ENCODE data around the gene UBE2C. TPM values are rescaled to one million over a fixed set of nuclear protein-coding genes. Genes with fewer than 3 reads are reported as not detected.

Gene UBE2C
- total RNA-seq, 1 experiment from 2014 or later = 423 TPM

- Histone ChIP-seq H3K4me1 (peaks cover 42% of the 10 kb centered on the region), H3K36me3 (ENCODE audit: control insufficient read depth, insufficient read depth, low read length) (peaks cover 14% of the 10 kb centered on the region), H3K9me3 (no peaks in the 10 kb centered on the region), H3K27me3 (replicated peaks; ENCODE audit: control insufficient read depth, insufficient read depth, low read length) (no peaks in the 10 kb centered on the region), H3K4me3 (ENCODE audit: low read depth, low read length) (no peak overlapping the region)
- Mint-ChIP-seq H3K4me3 (ENCODE audit: unreplicated experiment) (no peak overlapping the region), H3K36me3 (ENCODE audit: insufficient read depth, unreplicated experiment) (peaks cover 38% of the 10 kb centered on the region), H3K27me3 (ENCODE audit: insufficient read depth, unreplicated experiment) (no peaks in the 10 kb centered on the region), H3K27ac (ENCODE audit: unreplicated experiment) (peak overlapping the region; percentile 15), H3K9me3 (ENCODE audit: unreplicated experiment) (no peaks in the 10 kb centered on the region), H3K4me1 (ENCODE audit: low read depth, unreplicated experiment) (peaks cover 31% of the 10 kb centered on the region)
- intact Hi-C loops (cut with micrococcal nuclease; ENCODE audit: unreplicated experiment) = no loop called here
- TF ChIP-seq CTCF (IDR thresholded peaks at IDR 0.05; ENCODE audit: insufficient read depth in 1 of 2, low read depth in 1 of 2, low read length in 1 of 2, severe bottlenecking in 1 of 2, unreplicated experiment in 1 of 2) = no peak
- no TSS peak for BruUV-seq (replicated peaks)
- DNase-seq = no peak
- CTCF ChIA-PET = no interaction called here
- POLR2A ChIA-PET = no interaction called here
These were observed 5.8 kb downstream of the UBE2C start for GRCh38 chr20:45818239-45818638.

GRCh38 chr20:45819466-45819865 lies 7.0 kb downstream of the UBE2C start:
- H3K4me3 ChIP-seq (ENCODE audit: low read depth, low read length) = no peak overlapping the region
- no TSS peak for BruUV-seq (replicated peaks)
- POLR2A ChIA-PET = no interaction called here
- no peaks in the 10 kb centered on the region for H3K9me3 ChIP-seq
- DNase-seq = no peak
- no peak for TF ChIP-seq CTCF (IDR thresholded peaks at IDR 0.05; ENCODE audit: insufficient read depth in 1 of 2, low read depth in 1 of 2, low read length in 1 of 2, severe bottlenecking in 1 of 2, unreplicated experiment in 1 of 2)
- no peaks in the 10 kb centered on the region for H3K27me3 Mint-ChIP-seq (ENCODE audit: insufficient read depth, unreplicated experiment)
- peaks cover 33% of the 10 kb centered on the region for H3K4me1 Mint-ChIP-seq (ENCODE audit: low read depth, unreplicated experiment)
- H3K4me3 Mint-ChIP-seq (ENCODE audit: unreplicated experiment) = peak overlapping the region; percentile 1
- intact Hi-C loops (cut with micrococcal nuclease; ENCODE audit: unreplicated experiment) = no loop called here
- H3K36me3 ChIP-seq (ENCODE audit: control insufficient read depth, insufficient read depth, low read length) = peaks cover 11% of the 10 kb centered on the region
- no peaks in the 10 kb centered on the region for H3K27me3 ChIP-seq (replicated peaks; ENCODE audit: control insufficient read depth, insufficient read depth, low read length)
- H3K36me3 Mint-ChIP-seq (ENCODE audit: insufficient read depth, unreplicated experiment) = peaks cover 27% of the 10 kb centered on the region
- H3K27ac Mint-ChIP-seq (ENCODE audit: unreplicated experiment) = no peak overlapping the region
- H3K9me3 Mint-ChIP-seq (ENCODE audit: unreplicated experiment) = no peaks in the 10 kb centered on the region
- CTCF ChIA-PET = interaction anchor here (0.6 to 0.7 kb wide), 3 partner anchors 70 to 250 kb away, joined by 3 to 4 read pairs (median 4); no protein-coding TSS in a partner anchor
- H3K4me1 ChIP-seq = peaks cover 34% of the 10 kb centered on the region

GRCh38 chr20:45821947-45822346 lies 9.5 kb downstream of the UBE2C start:
- no TSS peak for BruUV-seq (replicated peaks)
- Histone ChIP-seq H3K4me1 (peaks cover 19% of the 10 kb centered on the region), H3K9me3 (no peaks in the 10 kb centered on the region), H3K4me3 (ENCODE audit: low read depth, low read length) (no peak overlapping the region), H3K36me3 (ENCODE audit: control insufficient read depth, insufficient read depth, low read length) (peaks cover 2% of the 10 kb centered on the region; the same call in 1 of the 2 replicates), H3K27me3 (replicated peaks; ENCODE audit: control insufficient read depth, insufficient read depth, low read length) (no peaks in the 10 kb centered on the region)
- Mint-ChIP-seq H3K27me3 (ENCODE audit: insufficient read depth, unreplicated experiment) (no peaks in the 10 kb centered on the region), H3K36me3 (ENCODE audit: insufficient read depth, unreplicated experiment) (peaks cover 3% of the 10 kb centered on the region), H3K9me3 (ENCODE audit: unreplicated experiment) (no peaks in the 10 kb centered on the region), H3K27ac (ENCODE audit: unreplicated experiment) (no peak overlapping the region), H3K4me3 (ENCODE audit: unreplicated experiment) (no peak overlapping the region), H3K4me1 (ENCODE audit: low read depth, unreplicated experiment) (peaks cover 22% of the 10 kb centered on the region)
- ChIA-PET POLR2A (no interaction called here), CTCF (interaction anchor here (0.6 to 1.3 kb wide), 2 partner anchors 98 to 142 kb away, joined by 3 to 5 read pairs; no protein-coding TSS in a partner anchor)
- DNase-seq = no peak
- no peak for TF ChIP-seq CTCF (IDR thresholded peaks at IDR 0.05; ENCODE audit: insufficient read depth in 1 of 2, low read depth in 1 of 2, low read length in 1 of 2, severe bottlenecking in 1 of 2, unreplicated experiment in 1 of 2)
- intact Hi-C loops (cut with micrococcal nuclease; ENCODE audit: unreplicated experiment) = no loop called here

Measured in Caco-2 (cell line).